ENCODE results near the gene POLR2E.

- TF ChIP-seq CTCF (conservative IDR thresholded peaks at IDR 0.05; ENCODE audit: low read depth, low read length): no peak
- no peak for TF ChIP-seq EZH2 (IDR thresholded peaks at IDR 0.05; ENCODE audit: borderline replicate concordance, low read depth, low read length, poor library complexity, severe bottlenecking)
These were observed 12.8 kb downstream of the POLR2E start for GRCh38 chr19:1082165-1082927.

Measured in A673 (cell line).